ENCODE measurements around the gene MACROD1.

- TF ChIP-seq EZH2phosphoT487 (conservative IDR thresholded peaks at IDR 0.05; ENCODE audit: low read length) (no peak), CTCF (IDR thresholded peaks at IDR 0.05; ENCODE audit: insufficient read depth, low read length, poor library complexity, severe bottlenecking) (no peak)
Observed at GRCh38 chr11:64007629-64008282, 158.2 kb downstream of the MACROD1 start.
